Measurements from ENCODE around the gene LCE4A.

LCE4A gene

DNA sequence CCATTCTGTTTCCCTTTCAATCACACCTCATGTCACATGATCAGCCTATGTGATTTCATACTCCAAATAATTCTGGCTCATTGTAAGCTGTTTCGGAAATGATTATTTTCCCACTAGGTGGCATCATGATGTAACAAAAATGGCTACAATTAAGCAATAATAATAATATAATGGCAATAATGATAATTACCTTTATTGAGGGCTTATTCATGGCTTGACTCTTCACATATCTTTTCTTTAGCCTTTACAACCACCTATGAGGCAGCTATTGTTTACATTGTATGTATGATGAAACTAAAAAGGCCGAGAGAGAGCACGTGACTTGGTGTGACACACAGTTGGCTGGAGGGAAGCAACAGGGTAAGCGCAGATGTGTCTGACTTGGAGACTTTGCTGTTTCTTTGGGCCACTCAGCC lies 37.3 kb downstream of the LCE4A start:
- no peak for DNase-seq (ENCODE audit: extremely low read depth in 1 of 2, low read depth in 1 of 2)

DNA sequence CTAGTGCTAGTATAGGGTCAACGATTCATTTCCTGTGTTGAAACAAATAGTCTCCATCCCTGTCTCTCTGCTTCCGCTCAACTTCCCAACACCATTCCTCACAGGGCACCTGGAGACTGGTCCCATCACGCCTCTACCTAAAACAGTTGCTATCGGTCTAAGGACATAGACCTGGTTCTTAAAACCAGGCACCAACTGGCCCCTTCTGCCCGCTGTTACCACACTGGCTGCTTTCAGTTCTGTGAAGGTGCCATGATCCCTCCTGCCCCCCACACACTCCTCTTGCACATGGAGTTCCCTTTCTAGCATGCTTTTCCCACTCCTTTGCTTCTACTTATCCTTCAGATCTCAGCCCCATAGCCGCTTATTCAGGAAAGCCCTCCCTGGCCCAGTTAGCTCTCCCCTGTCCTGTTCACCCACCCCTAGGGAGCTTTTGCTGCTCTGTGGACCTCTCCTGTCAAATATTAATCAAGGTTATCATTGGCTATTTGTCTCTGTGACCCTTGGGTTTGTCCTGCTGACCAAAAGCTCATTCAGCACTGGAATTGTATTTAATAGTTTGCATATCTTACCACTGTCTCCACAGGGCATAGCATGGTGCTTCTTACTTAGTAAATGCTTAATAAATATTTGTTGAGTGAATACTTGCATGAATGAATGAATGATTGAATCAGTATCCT lies 37.9 kb downstream of the LCE4A start:
- DNase-seq (ENCODE audit: extremely low read depth in 1 of 2, low read depth in 1 of 2): no peak

DNA sequence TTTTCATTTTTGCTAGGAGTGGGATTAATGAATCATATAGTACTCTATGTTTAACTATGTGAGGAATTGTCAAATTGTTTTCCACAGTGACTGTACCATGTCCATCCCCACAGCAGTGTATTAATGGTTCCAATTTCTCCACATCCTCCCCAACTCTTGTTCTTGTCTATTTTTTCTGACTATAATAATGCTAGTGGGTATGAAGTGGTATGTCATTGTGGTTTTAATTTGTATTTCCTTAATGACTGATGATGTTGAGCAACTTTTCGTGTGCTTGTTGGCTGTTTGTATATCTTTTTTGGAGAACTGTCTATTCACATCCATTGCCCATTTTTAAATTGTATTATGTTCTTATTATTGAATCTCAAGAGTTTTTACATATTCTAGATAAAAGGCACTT lies 39.9 kb downstream of the LCE4A start:
- DNase-seq (ENCODE audit: extremely low read depth in 1 of 2, low read depth in 1 of 2): no peak

DNA sequence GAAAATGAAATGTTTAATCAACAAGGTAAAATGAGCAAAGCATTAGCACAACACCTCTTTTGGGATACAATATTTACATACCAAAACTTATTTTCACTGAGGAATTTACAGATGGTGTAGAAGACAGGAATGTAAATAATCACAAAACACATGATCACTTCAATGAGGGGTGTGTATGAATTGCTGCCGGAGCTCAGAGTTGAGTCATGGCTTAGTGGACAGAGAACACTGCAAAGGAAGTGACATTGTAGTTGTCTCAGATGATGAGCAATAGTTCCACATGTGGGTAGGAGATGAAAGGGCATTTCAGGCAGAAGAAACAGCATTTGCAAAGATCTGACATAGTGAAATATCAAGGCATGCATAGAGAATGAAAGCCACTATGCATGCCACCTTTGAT lies 44.3 kb downstream of the LCE4A start:
- DNase-seq (ENCODE audit: extremely low read depth in 1 of 2, low read depth in 1 of 2): no peak

DNA sequence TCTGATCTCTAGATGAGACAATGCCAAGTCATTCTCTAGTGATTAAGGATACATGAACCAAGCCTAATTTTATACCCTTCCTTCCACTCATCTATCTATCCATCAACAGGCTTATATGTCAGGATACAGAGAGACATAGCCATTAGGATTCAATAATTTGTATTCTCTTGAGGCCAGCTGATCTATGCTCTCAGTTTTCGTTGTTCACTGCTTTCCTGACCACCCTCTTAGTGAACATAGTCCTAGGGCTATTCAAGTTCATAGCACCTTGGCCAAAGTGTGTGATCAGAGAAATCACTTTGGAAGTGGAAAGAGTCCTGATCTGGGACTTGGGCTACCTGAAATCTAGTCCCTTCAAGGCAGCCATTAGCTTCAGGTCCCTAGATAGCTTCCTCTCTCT lies 45.6 kb downstream of the LCE4A start:
- no peak for DNase-seq (ENCODE audit: extremely low read depth in 1 of 2, low read depth in 1 of 2)

DNA sequence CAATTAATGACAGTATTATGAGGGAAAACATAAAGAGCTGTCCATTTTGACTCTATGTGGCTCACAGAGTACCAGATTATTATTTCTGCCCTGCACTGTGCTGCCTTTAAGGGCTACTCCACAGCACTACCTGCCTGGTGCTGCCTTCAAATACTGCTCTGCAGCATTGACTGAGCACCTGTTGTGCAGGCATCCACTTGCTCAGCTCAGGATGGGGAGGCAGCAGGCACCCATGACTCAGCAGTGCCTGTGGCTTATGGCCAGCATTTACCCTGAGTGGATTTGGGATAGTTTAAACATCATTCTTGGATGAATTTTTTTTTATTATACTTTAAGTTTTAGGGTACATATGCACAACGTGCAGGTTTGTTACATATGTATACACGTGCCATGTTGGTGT lies 48.9 kb downstream of the LCE4A start:
- DNase-seq (ENCODE audit: extremely low read depth in 1 of 2, low read depth in 1 of 2): no peak

DNA sequence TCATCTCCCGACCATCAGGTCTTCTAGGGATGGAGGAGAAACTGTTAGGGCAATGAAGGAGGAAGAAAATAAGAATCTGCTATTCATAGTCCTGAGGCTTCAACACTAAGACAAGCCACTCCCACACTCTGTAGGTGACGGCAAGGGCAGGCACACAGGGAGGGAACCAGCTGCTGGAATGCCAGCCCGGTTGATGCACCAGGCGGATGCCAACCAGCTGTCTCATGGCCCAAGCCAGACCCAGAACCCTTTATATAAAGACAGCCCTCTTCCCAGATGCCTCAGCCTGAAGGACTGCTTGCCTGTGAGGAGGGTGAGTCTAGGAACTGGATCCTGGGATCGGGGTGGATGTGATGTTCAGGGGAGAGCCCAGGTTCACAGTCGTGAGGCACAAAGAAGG lies 49.8 kb downstream of the LCE4A start, which contains the start of gene KPRP:
TSS of gene KPRP (plus strand) at position 279 of the 400 bp plus-strand sequence. CDS start 1,564 bp downstream, outside the sequence.
- no peak for DNase-seq (ENCODE audit: extremely low read depth in 1 of 2, low read depth in 1 of 2)

DNA sequence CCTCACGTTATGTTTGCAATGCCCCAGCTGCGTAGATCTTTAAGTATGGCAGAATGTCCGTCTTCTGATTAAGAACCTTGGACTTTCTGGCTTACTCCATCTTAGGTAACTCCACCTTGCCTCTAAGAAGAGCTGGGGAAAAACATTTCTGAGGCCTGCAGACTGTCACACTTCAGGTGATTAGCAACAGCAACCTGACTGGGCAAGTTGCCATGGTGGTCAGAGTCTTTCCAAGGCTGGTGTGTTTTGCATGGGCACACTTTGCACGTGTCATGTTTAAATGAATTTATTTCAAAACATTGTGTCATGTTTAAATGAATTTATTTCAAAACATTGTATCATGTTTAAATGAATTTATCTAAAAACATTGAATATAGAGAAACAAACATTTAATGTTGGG lies 50.7 kb downstream of the LCE4A start:
- DNase-seq (ENCODE audit: extremely low read depth in 1 of 2, low read depth in 1 of 2): no peak
